Stimulated activated CD4-positive, alpha-beta T cell treated with anti-CD3 and anti-CD28 coated beads, Interleukin-4, amount 100 ng/mL, for 24 hours (primary cell): ENCODE results near the gene CCDC30.
"Not testable (repeated sequence)": the region's sequence is repeated elsewhere in the genome, so short reads cannot be mapped to it uniquely, and the experiment has no call there.

ENCODE experiments used
- DNase-seq: peaks from one replicate; pipeline ENCODE4 v3.0.0-alpha.2; 2020

CCDC30 gene

GRCh38 chr1:42454403-42454802, 8.7 kb upstream of the CCDC30 start:
- no peak for DNase-seq

GRCh38 chr1:42456010-42456753, 6.9 kb upstream of the CCDC30 start, which contains the start of the genes PPCS and ZMYND12:
Gene PPCS (plus strand): TSS chr1:42456543. CDS start chr1:42456566, 23 bp downstream.
Gene ZMYND12 (minus strand): TSS chr1:42456022. CDS start chr1:42455997, 25 bp downstream.
- DNase-seq, result peak; percentile 95

GRCh38 chr1:42456754-42457089, 6.4 kb upstream of the CCDC30 start:
- DNase-seq, result peak; percentile 63

- DNase-seq, result no peak
Observed at GRCh38 chr1:42461196-42461595, 1.9 kb upstream of the CCDC30 start.

GRCh38 chr1:42463921-42464320, 835 bp downstream of the CCDC30 start:
- no peak for DNase-seq

- no peak for DNase-seq
Observed at GRCh38 chr1:42466030-42466429, 2.9 kb downstream of the CCDC30 start.

- no peak for DNase-seq
Observed at GRCh38 chr1:42469727-42470126, 6.6 kb downstream of the CCDC30 start.

GRCh38 chr1:42476605-42477004, 13.5 kb downstream of the CCDC30 start:
- no peak for DNase-seq

- DNase-seq, result not testable (repeated sequence)
Observed at GRCh38 chr1:42477354-42477753, 14.3 kb downstream of the CCDC30 start.

- DNase-seq, result no peak
Observed at GRCh38 chr1:42477775-42478174, 14.7 kb downstream of the CCDC30 start.

GRCh38 chr1:42479621-42480020, 16.5 kb downstream of the CCDC30 start:
- no peak for DNase-seq

- no peak for DNase-seq
Observed at GRCh38 chr1:42480921-42481320, 17.8 kb downstream of the CCDC30 start.

GRCh38 chr1:42482635-42483153, 19.6 kb downstream of the CCDC30 start:
- DNase-seq, result no peak

- no peak for DNase-seq
Observed at GRCh38 chr1:42484382-42484781, 21.3 kb downstream of the CCDC30 start.

GRCh38 chr1:42490237-42490636, 27.2 kb downstream of the CCDC30 start:
- no peak for DNase-seq

GRCh38 chr1:42502031-42502430, 38.9 kb downstream of the CCDC30 start:
- not testable (repeated sequence) for DNase-seq

GRCh38 chr1:42504535-42505128, 41.5 kb downstream of the CCDC30 start:
- DNase-seq, result no peak

- no peak for DNase-seq
Observed at GRCh38 chr1:42506576-42506975, 43.5 kb downstream of the CCDC30 start.

- DNase-seq, result not testable (repeated sequence)
Observed at GRCh38 chr1:42511581-42512155, 48.6 kb downstream of the CCDC30 start.

- no peak for DNase-seq
Observed at GRCh38 chr1:42518908-42519307, 55.8 kb downstream of the CCDC30 start.

GRCh38 chr1:42523171-42523570, 60.1 kb downstream of the CCDC30 start:
- DNase-seq, result no peak

- no peak for DNase-seq
Observed at GRCh38 chr1:42524330-42524729, 61.2 kb downstream of the CCDC30 start.

- peak; percentile 7 for DNase-seq
Observed at GRCh38 chr1:42529724-42530181, 66.7 kb downstream of the CCDC30 start.

GRCh38 chr1:42531043-42531442, 68.0 kb downstream of the CCDC30 start:
- no peak for DNase-seq
